Measurements from ENCODE around the gene BRDT.

- no peak for TF ChIP-seq CEBPB (IDR thresholded peaks at IDR 0.05)
- TF ChIP-seq, protein P1, sequence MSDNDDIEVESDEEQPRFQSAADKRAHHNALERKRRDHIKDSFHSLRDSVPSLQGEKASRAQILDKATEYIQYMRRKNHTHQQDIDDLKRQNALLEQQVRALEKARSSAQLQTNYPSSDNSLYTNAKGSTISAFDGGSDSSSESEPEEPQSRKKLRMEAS (IDR thresholded peaks at IDR 0.05): no peak
- TF ChIP-seq, protein P2, sequence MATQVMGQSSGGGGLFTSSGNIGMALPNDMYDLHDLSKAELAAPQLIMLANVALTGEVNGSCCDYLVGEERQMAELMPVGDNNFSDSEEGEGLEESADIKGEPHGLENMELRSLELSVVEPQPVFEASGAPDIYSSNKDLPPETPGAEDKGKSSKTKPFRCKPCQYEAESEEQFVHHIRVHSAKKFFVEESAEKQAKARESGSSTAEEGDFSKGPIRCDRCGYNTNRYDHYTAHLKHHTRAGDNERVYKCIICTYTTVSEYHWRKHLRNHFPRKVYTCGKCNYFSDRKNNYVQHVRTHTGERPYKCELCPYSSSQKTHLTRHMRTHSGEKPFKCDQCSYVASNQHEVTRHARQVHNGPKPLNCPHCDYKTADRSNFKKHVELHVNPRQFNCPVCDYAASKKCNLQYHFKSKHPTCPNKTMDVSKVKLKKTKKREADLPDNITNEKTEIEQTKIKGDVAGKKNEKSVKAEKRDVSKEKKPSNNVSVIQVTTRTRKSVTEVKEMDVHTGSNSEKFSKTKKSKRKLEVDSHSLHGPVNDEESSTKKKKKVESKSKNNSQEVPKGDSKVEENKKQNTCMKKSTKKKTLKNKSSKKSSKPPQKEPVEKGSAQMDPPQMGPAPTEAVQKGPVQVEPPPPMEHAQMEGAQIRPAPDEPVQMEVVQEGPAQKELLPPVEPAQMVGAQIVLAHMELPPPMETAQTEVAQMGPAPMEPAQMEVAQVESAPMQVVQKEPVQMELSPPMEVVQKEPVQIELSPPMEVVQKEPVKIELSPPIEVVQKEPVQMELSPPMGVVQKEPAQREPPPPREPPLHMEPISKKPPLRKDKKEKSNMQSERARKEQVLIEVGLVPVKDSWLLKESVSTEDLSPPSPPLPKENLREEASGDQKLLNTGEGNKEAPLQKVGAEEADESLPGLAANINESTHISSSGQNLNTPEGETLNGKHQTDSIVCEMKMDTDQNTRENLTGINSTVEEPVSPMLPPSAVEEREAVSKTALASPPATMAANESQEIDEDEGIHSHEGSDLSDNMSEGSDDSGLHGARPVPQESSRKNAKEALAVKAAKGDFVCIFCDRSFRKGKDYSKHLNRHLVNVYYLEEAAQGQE (IDR thresholded peaks at IDR 0.05; ENCODE audit: low read depth): no peak
- no peak for TF ChIP-seq EGR1 (IDR thresholded peaks at IDR 0.05)
- TF ChIP-seq EP300 (IDR thresholded peaks at IDR 0.05; ENCODE audit: borderline replicate concordance): no peak
- TF ChIP-seq RAD21 (IDR thresholded peaks at IDR 0.05; ENCODE audit: low read depth): no peak
- TF ChIP-seq CREB1 (IDR thresholded peaks at IDR 0.05; ENCODE audit: low read depth): no peak
- no peak for TF ChIP-seq NFIC (IDR thresholded peaks at IDR 0.05)
- no peak for TF ChIP-seq USF1 (IDR thresholded peaks at IDR 0.05)
Observed at GRCh38 chr1:91937613-91938012, 11.6 kb upstream of the BRDT start.
